Fibroblast of villous mesenchyme (primary cell): Measurements from ENCODE around the gene EXOSC9. TPM values are rescaled to one million over a fixed set of nuclear protein-coding genes. Genes with fewer than 3 reads are reported as not detected.

ENCODE experiments used
- DNase-seq: peaks from one replicate; pipeline ENCODE4 v3.0.0-alpha.2; 2010; ENCODE audit warnings: low read depth
- H3K4me3 ChIP-seq: 2 replicates; pipeline ENCODE4 v1.5.1; 2011; ENCODE audit warnings: low read depth, mild to moderate bottlenecking, low read length
- total RNA-seq: library from RNA; depleted of rRNA; stranded (reverse); fragments of >200 nt; gene quantifications from 2 replicates; pipeline ENCODE4 v1.2.3, GENCODE V29; 2012
- TF ChIP-seq, protein P1 (sequence below): IDR thresholded peaks from 2 replicates; pipeline ENCODE4 v1.5.1; 2012; ENCODE audit warnings: low read depth, mild to moderate bottlenecking, low read length; ENCODE audit not compliant: insufficient read depth

EXOSC9 gene
- total RNA-seq, 1 donor = 34.5 TPM

DNA sequence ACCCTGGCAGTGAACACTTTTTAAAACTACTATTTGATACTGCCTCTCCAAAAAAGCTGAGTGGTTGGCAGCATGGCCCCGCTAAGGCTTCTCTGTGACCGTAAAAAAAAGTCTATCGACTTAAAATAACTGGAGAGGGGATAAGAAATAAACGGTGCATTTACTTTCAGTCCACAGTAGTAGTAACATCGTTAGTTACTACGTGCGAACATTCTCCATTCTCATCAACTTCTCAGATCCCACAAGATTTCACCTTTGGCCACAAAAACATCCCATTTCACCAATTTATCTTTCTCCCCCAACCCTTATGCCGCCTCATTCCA lies 524 bp upstream of the EXOSC9 start:
- TF ChIP-seq, protein P1, sequence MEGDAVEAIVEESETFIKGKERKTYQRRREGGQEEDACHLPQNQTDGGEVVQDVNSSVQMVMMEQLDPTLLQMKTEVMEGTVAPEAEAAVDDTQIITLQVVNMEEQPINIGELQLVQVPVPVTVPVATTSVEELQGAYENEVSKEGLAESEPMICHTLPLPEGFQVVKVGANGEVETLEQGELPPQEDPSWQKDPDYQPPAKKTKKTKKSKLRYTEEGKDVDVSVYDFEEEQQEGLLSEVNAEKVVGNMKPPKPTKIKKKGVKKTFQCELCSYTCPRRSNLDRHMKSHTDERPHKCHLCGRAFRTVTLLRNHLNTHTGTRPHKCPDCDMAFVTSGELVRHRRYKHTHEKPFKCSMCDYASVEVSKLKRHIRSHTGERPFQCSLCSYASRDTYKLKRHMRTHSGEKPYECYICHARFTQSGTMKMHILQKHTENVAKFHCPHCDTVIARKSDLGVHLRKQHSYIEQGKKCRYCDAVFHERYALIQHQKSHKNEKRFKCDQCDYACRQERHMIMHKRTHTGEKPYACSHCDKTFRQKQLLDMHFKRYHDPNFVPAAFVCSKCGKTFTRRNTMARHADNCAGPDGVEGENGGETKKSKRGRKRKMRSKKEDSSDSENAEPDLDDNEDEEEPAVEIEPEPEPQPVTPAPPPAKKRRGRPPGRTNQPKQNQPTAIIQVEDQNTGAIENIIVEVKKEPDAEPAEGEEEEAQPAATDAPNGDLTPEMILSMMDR = no peak

DNA sequence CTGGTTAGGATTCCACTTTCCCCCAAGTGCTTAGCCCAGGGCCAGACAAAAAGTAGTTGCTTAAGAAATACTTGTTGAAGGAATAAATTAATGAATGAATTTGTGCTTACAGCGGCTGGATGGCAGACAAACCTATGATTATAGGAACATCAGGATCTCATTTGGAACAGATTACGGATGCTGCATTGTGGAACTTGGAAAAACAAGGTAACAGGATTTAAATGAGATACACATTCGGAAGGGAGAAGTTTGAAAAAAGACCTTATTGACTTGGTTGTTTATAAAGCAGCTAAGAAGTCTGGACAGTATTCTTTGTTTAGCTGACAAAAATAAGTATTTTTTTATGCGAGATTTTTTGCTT lies 572 bp downstream of the EXOSC9 start:
- peak overlapping the region; percentile 94 for H3K4me3 ChIP-seq
- TF ChIP-seq, protein P1 = no peak
- no peak for DNase-seq

More for the DNA sequence above, 524 bp upstream of the EXOSC9 start:
- no peak for DNase-seq
- peak overlapping the region; percentile 94 for H3K4me3 ChIP-seq

- TF ChIP-seq, protein P1 = no peak
These were observed 5.3 kb downstream of the EXOSC9 start for GRCh38 chr4:121806411-121806810.

DNA sequence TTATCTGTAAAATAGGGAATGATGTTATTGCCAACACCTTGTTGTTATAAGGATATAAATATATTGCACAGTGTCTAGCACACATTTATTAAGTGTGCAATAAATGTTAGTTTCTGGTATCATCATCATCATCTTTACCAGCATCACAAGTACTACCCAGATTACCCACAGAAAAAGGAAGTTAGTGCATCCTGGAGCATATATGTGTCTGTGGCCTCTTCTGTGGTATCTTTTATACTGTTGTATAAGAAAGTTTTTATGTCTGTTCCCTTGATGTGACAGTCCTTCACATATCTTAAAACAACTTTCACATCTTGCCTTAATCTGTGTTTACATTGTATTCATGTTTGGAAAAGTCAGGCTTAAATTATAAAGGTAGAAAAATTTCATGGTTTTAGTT lies 10.0 kb downstream of the EXOSC9 start:
- no peak for DNase-seq
- TF ChIP-seq, protein P1 = no peak
- H3K4me3 ChIP-seq = no peak overlapping the region

More at GRCh38 chr4:121806411-121806810, 5.3 kb downstream of the EXOSC9 start:
- no peak for DNase-seq
- no peak overlapping the region for H3K4me3 ChIP-seq

DNA sequence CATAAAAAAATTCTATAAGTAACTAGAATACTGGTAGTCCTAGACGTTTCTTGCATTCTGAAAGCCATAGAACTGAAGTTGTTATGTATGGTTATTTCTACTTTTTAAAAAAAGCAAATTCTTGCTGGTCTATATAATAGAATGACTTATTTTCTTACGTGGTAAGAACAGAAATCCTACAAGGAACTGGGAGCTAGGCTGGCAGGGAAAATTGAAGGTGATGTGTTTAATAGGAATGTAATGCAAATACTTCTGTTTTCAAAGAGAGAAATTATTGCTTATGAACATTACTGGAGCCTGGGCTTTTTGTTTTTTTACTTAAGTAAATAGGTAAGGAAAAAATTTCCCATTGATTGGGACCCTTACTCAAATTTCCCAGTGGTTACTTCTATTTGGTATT lies 13.6 kb downstream of the EXOSC9 start:
- no peak for DNase-seq
- H3K4me3 ChIP-seq = no peak overlapping the region
- TF ChIP-seq, protein P1 = no peak

DNA sequence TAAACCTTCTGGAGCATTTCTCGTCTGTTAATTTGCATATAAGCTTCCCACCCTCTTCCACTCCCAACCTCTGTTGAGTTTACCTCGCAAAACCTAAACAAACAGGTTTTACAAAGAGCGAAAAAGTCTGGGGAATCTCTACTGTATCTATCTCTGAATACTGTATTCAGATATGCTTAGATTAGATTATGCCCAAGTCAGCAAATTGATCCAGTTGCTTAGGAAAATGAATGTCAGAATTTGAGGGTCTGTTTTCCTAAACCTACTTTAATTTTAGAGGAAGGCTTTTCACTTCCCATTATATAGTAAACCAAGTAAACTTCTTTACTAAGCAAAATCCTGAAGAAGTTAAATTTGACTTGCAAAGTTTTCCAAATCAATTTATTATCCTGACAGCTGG lies 15.9 kb downstream of the EXOSC9 start:
- no peak overlapping the region for H3K4me3 ChIP-seq
- TF ChIP-seq, protein P1 = no peak
- DNase-seq = no peak

GRCh38 chr4:121817701-121818100 lies 16.6 kb downstream of the EXOSC9 start:
- TF ChIP-seq, protein P1 = no peak
- DNase-seq = no peak
- H3K4me3 ChIP-seq = no peak overlapping the region
